PFSK-1 (cell line): ENCODE measurements around the gene BTBD19.
A peak's percentile ranks its signal among the peaks of the same experiment; 100 is the strongest.

ENCODE experiments used
- POLR2AphosphoS5 ChIP-seq: IDR thresholded peaks from 2 replicates; pipeline ENCODE4 v1.6.1; 2012; ENCODE audit warnings: low read depth, mild to moderate bottlenecking, control low read depth, low read length, moderate library complexity
- REST ChIP-seq, 2 experiments: IDR thresholded peaks; 2 replicates each; pipeline versions ENCODE4 v1.6.1 to v1.8.0; 2011 to 2012; ENCODE audit warnings: low read depth in 2 of 2, low read length in 2 of 2, control low read depth in 1 of 2, inconsistent platforms in 1 of 2, mild to moderate bottlenecking in 1 of 2, moderate library complexity in 1 of 2; ENCODE audit not compliant: insufficient read depth in 1 of 2
- SIN3A ChIP-seq: IDR thresholded peaks from 2 replicates; pipeline ENCODE4 v1.6.1; 2012; ENCODE audit warnings: mild to moderate bottlenecking, low read length, moderate library complexity, borderline replicate concordance; ENCODE audit not compliant: insufficient read depth
- TAF1 ChIP-seq: IDR thresholded peaks from 2 replicates; pipeline ENCODE4 v1.6.1; 2012; ENCODE audit warnings: low read length, control low read depth, borderline replicate concordance; ENCODE audit not compliant: insufficient read depth

- TF ChIP-seq POLR2AphosphoS5: peak; percentile 83
- TF ChIP-seq SIN3A: no peak; the same call in 1 of the 2 replicates
- peak; percentile 43; the same call in 1 of the 2 replicates for TF ChIP-seq TAF1
- TF ChIP-seq REST (IDR thresholded peaks at IDR 0.05; ENCODE audit: insufficient read depth in 1 of 2, low read depth in 2 of 2, low read length in 2 of 2): no peak
Measured at GRCh38 chr1:44799770-44800584, 8.3 kb upstream of the BTBD19 start, which contains the start of gene PLK3.
